ENCODE measurements around the gene LENEP. TPM values are rescaled to one million over a fixed set of nuclear protein-coding genes. Genes with fewer than 3 reads are reported as not detected.
A peak's percentile ranks its signal among the peaks of the same experiment; 100 is the strongest.

Gene LENEP
- total RNA-seq, 1 donor from 2014 or later = not detected

GRCh38 chr1:155018617-155019348, 25.4 kb downstream of the LENEP start:
- intact Hi-C loops (cut with DNase I) = loop anchor here (5.0 kb wide), 1 partner anchor 56 kb away; the partner anchor contains the start of gene PYGO2

GRCh38 chr1:155019377-155020245, 26.2 kb downstream of the LENEP start:
- Histone ChIP-seq H3K4me1 (peaks cover 52% of the 10 kb centered on the region), H3K27ac (peak overlapping the region; percentile 99), H3K4me3 (no peak overlapping the region), H3K9me3 (no peaks in the 10 kb centered on the region), H3K27me3 (no peaks in the 10 kb centered on the region), H3K36me3 (peaks cover 0 to 7% of the 10 kb centered on the region in 2 donors)
- intact Hi-C loops (cut with DNase I) = loop anchor here (5.0 kb wide), 1 partner anchor 57 kb away; the partner anchor contains the start of gene PYGO2
- TF ChIP-seq POLR2AphosphoS5 (IDR thresholded peaks at IDR 0.05; ENCODE audit: insufficient read depth in 1 of 2, low read depth in 1 of 2) = no peak
- TF ChIP-seq POLR2A (IDR thresholded peaks at IDR 0.05) = no peak
- no peak for TF ChIP-seq CTCF (IDR thresholded peaks at IDR 0.05)
- DNase-seq (ENCODE audit: extremely low spot score in 2 of 2) = no peak

More at GRCh38 chr1:155018617-155019348, 25.4 kb downstream of the LENEP start:
- H3K9me3 ChIP-seq = no peaks in the 10 kb centered on the region
- no peak overlapping the region for H3K4me3 ChIP-seq
- H3K27ac ChIP-seq = peak overlapping the region; percentile 99
- H3K27me3 ChIP-seq = no peaks in the 10 kb centered on the region
- TF ChIP-seq CTCF (IDR thresholded peaks at IDR 0.05) = no peak
- no peak for TF ChIP-seq POLR2AphosphoS5 (IDR thresholded peaks at IDR 0.05; ENCODE audit: insufficient read depth in 1 of 2, low read depth in 1 of 2)
- TF ChIP-seq POLR2A (IDR thresholded peaks at IDR 0.05) = no peak
- H3K36me3 ChIP-seq = peaks cover 0 to 12% of the 10 kb centered on the region in 2 donors
- DNase-seq (ENCODE audit: extremely low spot score in 2 of 2) = no peak
- peaks cover 52% of the 10 kb centered on the region for H3K4me1 ChIP-seq

- DNase-seq (ENCODE audit: extremely low spot score in 2 of 2) = no peak
- H3K4me3 ChIP-seq = no peak overlapping the region
- no peak overlapping the region for H3K27ac ChIP-seq
- no peaks in the 10 kb centered on the region for H3K27me3 ChIP-seq
- TF ChIP-seq POLR2A (IDR thresholded peaks at IDR 0.05) (no peak), POLR2AphosphoS5 (IDR thresholded peaks at IDR 0.05; ENCODE audit: insufficient read depth in 1 of 2, low read depth in 1 of 2) (no peak), CTCF (IDR thresholded peaks at IDR 0.05) (no peak)
- H3K36me3 ChIP-seq = no peaks in the 10 kb centered on the region
- H3K4me1 ChIP-seq = peaks cover 25% of the 10 kb centered on the region
- no peaks in the 10 kb centered on the region for H3K9me3 ChIP-seq
- intact Hi-C loops (cut with DNase I) = no loop called here
These were observed 28.9 kb downstream of the LENEP start for GRCh38 chr1:155022136-155022926.

GRCh38 chr1:155022927-155023236, 29.5 kb downstream of the LENEP start:
- Histone ChIP-seq H3K36me3 (no peaks in the 10 kb centered on the region), H3K9me3 (no peaks in the 10 kb centered on the region), H3K27ac (no peak overlapping the region), H3K4me1 (peaks cover 21% of the 10 kb centered on the region), H3K4me3 (no peak overlapping the region), H3K27me3 (no peaks in the 10 kb centered on the region)
- intact Hi-C loops (cut with DNase I) = no loop called here
- TF ChIP-seq CTCF (IDR thresholded peaks at IDR 0.05) (no peak), POLR2A (IDR thresholded peaks at IDR 0.05) (no peak), POLR2AphosphoS5 (IDR thresholded peaks at IDR 0.05; ENCODE audit: insufficient read depth in 1 of 2, low read depth in 1 of 2) (no peak)
- no peak for DNase-seq (ENCODE audit: extremely low spot score in 2 of 2)

All from vagina (tissue), 2 donors.